AG04450 (cell line): ENCODE measurements around the gene HTR7. TPM values are rescaled to one million over a fixed set of nuclear protein-coding genes. Genes with fewer than 3 reads are reported as not detected.

Experiments
- CTCF ChIA-PET: fragments of 300-600, 350-600 bp; formaldehyde crosslinking; extraction: SDS; loops from one replicate; lab custom pipeline; 2022; ENCODE audit warnings: antibody characterized with exemption, inconsistent platforms; lab: Charles Lee
- POLR2A ChIA-PET: fragments of 350-600 bp; formaldehyde crosslinking; extraction: SDS; loops from one replicate; lab custom pipeline; 2021; ENCODE audit warnings: antibody characterized with exemption, inconsistent platforms; lab: Yijun Ruan, JAX
- DNase-seq: peaks from one replicate; pipeline ENCODE4 v3.0.0-alpha.2; 2011; ENCODE audit warnings: low read depth, low spot score
- H3K27ac ChIP-seq: one replicate; pipeline ENCODE4 v1.5.1; 2012; ENCODE audit warnings: low read depth, low read length, control low read depth
- H3K27me3 ChIP-seq: one replicate; pipeline ENCODE4 v1.6.0; 2012; ENCODE audit warnings: low read length; ENCODE audit not compliant: control insufficient read depth, insufficient read depth
- H3K4me3 ChIP-seq: 2 replicates; pipeline ENCODE4 v1.5.1; 2011; ENCODE audit warnings: mild to moderate bottlenecking, low read depth, low read length, control low read depth
- H3K9me3 ChIP-seq: 2 replicates; pipeline ENCODE4 v1.5.1; 2012; ENCODE audit warnings: low read length; ENCODE audit not compliant: control insufficient read depth, insufficient read depth
- CTCF ChIP-seq: IDR thresholded peaks from 2 replicates; pipeline ENCODE4 v1.5.1; 2011; ENCODE audit warnings: low read depth, low read length, control low read depth, inconsistent platforms
- polyA plus RNA-seq: library from polyadenylated mRNA; depleted of rRNA; stranded (reverse); fragments of >200 nt; gene quantifications from 2 replicates; pipeline ENCODE4 v1.2.3, GENCODE V29; 2011

Gene HTR7
- polyA plus RNA-seq, 1 experiment, result 1.1 TPM

GRCh38 chr10:90804354-90804753 is 53.5 kb downstream of the HTR7 start:
- Histone ChIP-seq H3K4me3 (no peak overlapping the region), H3K27me3 (no peaks in the 10 kb centered on the region), H3K27ac (no peak overlapping the region), H3K9me3 (peaks cover 2% of the 10 kb centered on the region; the same call in 1 of the 2 replicates)
- POLR2A ChIA-PET, result no interaction called here
- CTCF ChIA-PET, result interaction anchor here (2.7 kb wide), 1 partner anchor 16 kb away, joined by 8 read pairs; no protein-coding TSS in a partner anchor
- no peak for TF ChIP-seq CTCF
- DNase-seq, result no peak

GRCh38 chr10:90801608-90802007 is 56.2 kb downstream of the HTR7 start:
- H3K4me3 ChIP-seq, result no peak overlapping the region
- CTCF ChIA-PET, result no interaction called here
- peaks cover 2% of the 10 kb centered on the region; the same call in 1 of the 2 replicates for H3K9me3 ChIP-seq
- POLR2A ChIA-PET, result no interaction called here
- H3K27me3 ChIP-seq, result no peaks in the 10 kb centered on the region
- H3K27ac ChIP-seq, result no peak overlapping the region
- DNase-seq, result no peak
- no peak for TF ChIP-seq CTCF

GRCh38 chr10:90800232-90800796 is 57.5 kb downstream of the HTR7 start:
- POLR2A ChIA-PET, result no interaction called here

GRCh38 chr10:90799172-90799571 is 58.7 kb downstream of the HTR7 start:
- ChIA-PET CTCF (interaction anchor here (3.0 kb wide), 1 partner anchor 11 kb away, joined by 13 read pairs; no protein-coding TSS in a partner anchor), POLR2A (no interaction called here)
- Histone ChIP-seq H3K4me3 (no peak overlapping the region), H3K9me3 (no peaks in the 10 kb centered on the region), H3K27ac (no peak overlapping the region), H3K27me3 (no peaks in the 10 kb centered on the region)
- TF ChIP-seq CTCF, result no peak
- DNase-seq, result no peak

More at GRCh38 chr10:90800232-90800796, 57.5 kb downstream of the HTR7 start:
- DNase-seq, result no peak
- CTCF ChIA-PET, result interaction anchor here (0.9 kb wide), 1 partner anchor 10 kb away, joined by 3 read pairs; no protein-coding TSS in a partner anchor
- no peak overlapping the region for H3K4me3 ChIP-seq
- TF ChIP-seq CTCF, result no peak
- H3K27ac ChIP-seq, result no peak overlapping the region
- no peaks in the 10 kb centered on the region for H3K27me3 ChIP-seq
- no peaks in the 10 kb centered on the region for H3K9me3 ChIP-seq

- no peak for TF ChIP-seq CTCF
- no peak for DNase-seq
- no peaks in the 10 kb centered on the region for H3K27me3 ChIP-seq
- POLR2A ChIA-PET, result no interaction called here
- H3K9me3 ChIP-seq, result no peaks in the 10 kb centered on the region
- no peak overlapping the region for H3K4me3 ChIP-seq
- CTCF ChIA-PET, result interaction anchor here (3.0 kb wide), 1 partner anchor 11 kb away, joined by 13 read pairs; no protein-coding TSS in a partner anchor
- no peak overlapping the region for H3K27ac ChIP-seq
These were observed 59.4 kb downstream of the HTR7 start for GRCh38 chr10:90798482-90798881.
